A673 (cell line): ENCODE measurements around the gene KCNF1. TPM values are rescaled to one million over a fixed set of nuclear protein-coding genes. Genes with fewer than 3 reads are reported as not detected.

Source experiments
- BruUV-seq: library from RNA; stranded (reverse); fragments of 400-500 nt; replicated peaks from 2 replicates; lab custom pipeline; 2021; lab: Mats Ljungman, UMichigan
- CTCF ChIA-PET: fragments of 300-600 bp; sonication (Branson Sonifier 250); formaldehyde crosslinking; loops from one replicate; lab custom pipeline; 2022; ENCODE audit warnings: antibody characterized with exemption; lab: Charles Lee
- POLR2A ChIA-PET: fragments of 300-600 bp; sonication (Branson Sonifier 250); formaldehyde crosslinking; loops from one replicate; lab custom pipeline; 2022; ENCODE audit warnings: antibody characterized with exemption; ENCODE audit not compliant: low non-redundant PET; lab: Charles Lee
- DNase-seq: peaks from one replicate; pipeline ENCODE4 v3.0.0-alpha.2; 2015; ENCODE audit warnings: low spot score
- H3K27ac ChIP-seq: fragments of 200-600 bp; sonication (generic); 2 replicates; pipeline ENCODE4 v1.5.1; 2016; ENCODE audit warnings: mixed run types, low read depth, mild to moderate bottlenecking, mixed read lengths, antibody characterized with exemption, low read length; ENCODE audit not compliant: poor library complexity, severe bottlenecking
- H3K27me3 ChIP-seq: fragments of 200-600 bp; sonication (generic); replicated peaks from 2 replicates; pipeline ENCODE4 v1.6.1; 2017; ENCODE audit warnings: mixed run types, low read depth, mild to moderate bottlenecking, mixed read lengths, antibody characterized with exemption, low read length; ENCODE audit not compliant: insufficient read depth, poor library complexity
- H3K36me3 ChIP-seq: fragments of 200-600 bp; sonication (generic); 2 replicates; pipeline ENCODE4 v1.6.1; 2016; ENCODE audit warnings: mixed run types, mild to moderate bottlenecking, mixed read lengths, antibody characterized with exemption, low read length; ENCODE audit not compliant: insufficient read depth, poor library complexity, severe bottlenecking
- H3K4me1 ChIP-seq: fragments of 200-600 bp; sonication (generic); 2 replicates; pipeline ENCODE4 v1.6.1; 2017; ENCODE audit warnings: mixed run types, mild to moderate bottlenecking, mixed read lengths, antibody characterized with exemption, low read length; ENCODE audit not compliant: insufficient read depth, poor library complexity, severe bottlenecking
- H3K4me3 ChIP-seq: fragments of 200-600 bp; sonication (generic); 2 replicates; pipeline ENCODE4 v1.5.1; 2016; ENCODE audit warnings: low read depth, mixed run types, mild to moderate bottlenecking, mixed read lengths, low read length; ENCODE audit not compliant: poor library complexity, severe bottlenecking
- H3K9me3 ChIP-seq: fragments of 200-600 bp; sonication (generic); 2 replicates; pipeline ENCODE4 v1.6.1; 2016; ENCODE audit warnings: mixed run types, low read depth, mild to moderate bottlenecking, mixed read lengths, antibody characterized with exemption, low read length; ENCODE audit not compliant: poor library complexity, severe bottlenecking
- CTCF ChIP-seq: fragments of 300-800, 200-600 bp; sonication (generic); conservative IDR thresholded peaks from 2 replicates; pipeline ENCODE4 v1.5.1; 2017; ENCODE audit warnings: low read depth, mild to moderate bottlenecking, antibody characterized with exemption, low read length, moderate library complexity, mixed read lengths
- EZH2 ChIP-seq: fragments of 200-600 bp; sonication (generic); IDR thresholded peaks from 2 replicates; pipeline ENCODE4 v1.6.1; 2017; ENCODE audit warnings: borderline replicate concordance, low read depth, mild to moderate bottlenecking, mixed read lengths, antibody characterized with exemption, low read length; ENCODE audit not compliant: poor library complexity, severe bottlenecking
- intact Hi-C: fragments of 100-400 bp; cut with micrococcal nuclease; formaldehyde crosslinking; loops from one replicate; pipeline ENCODE4 v1.10.0; 2022; ENCODE audit not compliant: unreplicated experiment
- total RNA-seq: library from RNA; stranded (reverse); gene quantifications from 2 replicates; pipeline ENCODE4 v1.2.3, GENCODE V29; 2021

KCNF1 gene
- total RNA-seq, 1 experiment from 2014 or later: 0.32 TPM

- Histone ChIP-seq H3K4me1 (peaks cover 4% of the 10 kb centered on the region), H3K4me3 (no peak overlapping the region), H3K36me3 (no peaks in the 10 kb centered on the region), H3K27me3 (peaks cover 6% of the 10 kb centered on the region), H3K27ac (no peak overlapping the region), H3K9me3 (no peaks in the 10 kb centered on the region)
- intact Hi-C loops: loop anchor here (5.0 to 10.0 kb wide), 2 partner anchors 78 to 214 kb away; no protein-coding TSS in a partner anchor
- POLR2A ChIA-PET: no interaction called here
- TF ChIP-seq EZH2 (no peak), CTCF (no peak)
- CTCF ChIA-PET: interaction anchor here (1.4 to 2.5 kb wide), 2 partner anchors 10 to 78 kb away, joined by 4 to 7 read pairs; no protein-coding TSS in a partner anchor
- DNase-seq: no peak
- BruUV-seq: no TSS peak
Observed at GRCh38 chr2:10910625-10911024, 1.1 kb upstream of the KCNF1 start.

- Histone ChIP-seq H3K36me3 (no peaks in the 10 kb centered on the region), H3K4me3 (peak overlapping the region; percentile 52), H3K9me3 (no peaks in the 10 kb centered on the region), H3K4me1 (peaks cover 4% of the 10 kb centered on the region), H3K27ac (no peak overlapping the region), H3K27me3 (peaks cover 6% of the 10 kb centered on the region)
- CTCF ChIA-PET: interaction anchor here (1.1 to 2.5 kb wide), 3 partner anchors 11 to 213 kb away, joined by 4 to 7 read pairs (median 5); no protein-coding TSS in a partner anchor
- no peak for DNase-seq
- intact Hi-C loops: loop anchor here (5.0 to 10.0 kb wide), 2 partner anchors 80 to 213 kb away; no protein-coding TSS in a partner anchor
- no peak for TF ChIP-seq CTCF
- TF ChIP-seq EZH2: no peak
- POLR2A ChIA-PET: no interaction called here
- no TSS peak for BruUV-seq
Observed at GRCh38 chr2:10912076-10912731, 470 bp downstream of the KCNF1 start.

GRCh38 chr2:10912796-10913455 lies 1.2 kb downstream of the KCNF1 start:
- no peaks in the 10 kb centered on the region for H3K36me3 ChIP-seq
- H3K9me3 ChIP-seq: no peaks in the 10 kb centered on the region
- peaks cover 4% of the 10 kb centered on the region for H3K4me1 ChIP-seq
- no peak overlapping the region for H3K27ac ChIP-seq
- DNase-seq: no peak
- intact Hi-C loops: loop anchor here (5.0 to 10.0 kb wide), 2 partner anchors 81 to 212 kb away; no protein-coding TSS in a partner anchor
- H3K27me3 ChIP-seq: peaks cover 6% of the 10 kb centered on the region
- no peak overlapping the region for H3K4me3 ChIP-seq
- TF ChIP-seq EZH2 (no peak), CTCF (no peak)
- ChIA-PET CTCF (interaction anchor here (0.5 to 2.5 kb wide), 2 partner anchors 81 to 164 kb away, joined by 6 to 7 read pairs; no protein-coding TSS in a partner anchor), POLR2A (no interaction called here)
- BruUV-seq: no TSS peak
